ENCODE measurements around the gene TEKTIP1.

Gene TEKTIP1

GRCh38 chr19:3543150-3544057 is 4.4 kb downstream of the TEKTIP1 start:
- TF ChIP-seq CTCF (IDR thresholded peaks at IDR 0.05; ENCODE audit: insufficient read depth, low read depth, low read length, missing control alignments) = no peak
- no peak overlapping the region for H3K4me3 ChIP-seq (ENCODE audit: low read length)
- no peak for DNase-seq (ENCODE audit: low read depth)

GRCh38 chr19:3544058-3544376 is 5.0 kb downstream of the TEKTIP1 start:
- DNase-seq (ENCODE audit: low read depth) = no peak
- H3K4me3 ChIP-seq (ENCODE audit: low read length) = no peak overlapping the region
- TF ChIP-seq CTCF (IDR thresholded peaks at IDR 0.05; ENCODE audit: insufficient read depth, low read depth, low read length, missing control alignments) = no peak

GRCh38 chr19:3544742-3545668 is 6.0 kb downstream of the TEKTIP1 start:
- no peak overlapping the region for H3K4me3 ChIP-seq (ENCODE audit: low read length)
- peak; percentile 91 for TF ChIP-seq CTCF (IDR thresholded peaks at IDR 0.05; ENCODE audit: insufficient read depth, low read depth, low read length, missing control alignments)

GRCh38 chr19:3545669-3546034 is 6.7 kb downstream of the TEKTIP1 start:
- TF ChIP-seq CTCF (IDR thresholded peaks at IDR 0.05; ENCODE audit: insufficient read depth, low read depth, low read length, missing control alignments) = no peak
- DNase-seq (ENCODE audit: low read depth) = no peak
- H3K4me3 ChIP-seq (ENCODE audit: low read length) = no peak overlapping the region

More at GRCh38 chr19:3544742-3545668, 6.0 kb downstream of the TEKTIP1 start:
- peak; percentile 79 for DNase-seq (ENCODE audit: low read depth)

- no peak for DNase-seq (ENCODE audit: low read depth)
- TF ChIP-seq CTCF (IDR thresholded peaks at IDR 0.05; ENCODE audit: insufficient read depth, low read depth, low read length, missing control alignments) = no peak
- H3K4me3 ChIP-seq (ENCODE audit: low read length) = no peak overlapping the region
Measured at GRCh38 chr19:3546119-3546518, 7.1 kb downstream of the TEKTIP1 start.

GRCh38 chr19:3547301-3547731 is 8.3 kb downstream of the TEKTIP1 start:
- no peak overlapping the region for H3K4me3 ChIP-seq (ENCODE audit: low read length)
- peak; percentile 52 for TF ChIP-seq CTCF (IDR thresholded peaks at IDR 0.05; ENCODE audit: insufficient read depth, low read depth, low read length, missing control alignments)
- no peak for DNase-seq (ENCODE audit: low read depth)
